KOPT-K1 (cell line): ENCODE data around the gene PHYHIPL.

Source experiments
- H3K27ac ChIP-seq: fragments of 200-600 bp; sonication (generic); 2 replicates; pipeline ENCODE4 v1.5.1; 2016; ENCODE audit warnings: antibody characterized with exemption, mild to moderate bottlenecking, low read depth, low read length; ENCODE audit not compliant: poor library complexity, severe bottlenecking
- H3K36me3 ChIP-seq: fragments of 200-600 bp; sonication (generic); 2 replicates; pipeline ENCODE4 v1.5.1; 2017; ENCODE audit warnings: antibody characterized with exemption, mild to moderate bottlenecking, low read length, moderate library complexity; ENCODE audit not compliant: insufficient read depth
- H3K9me3 ChIP-seq: fragments of 200-600 bp; sonication (generic); 2 replicates; pipeline ENCODE4 v1.5.1; 2017; ENCODE audit warnings: antibody characterized with exemption, low read length, mild to moderate bottlenecking; ENCODE audit not compliant: insufficient read depth, poor library complexity, severe bottlenecking

PHYHIPL gene

GRCh38 chr10:59176241-59177030 lies at the start of gene PHYHIPL:
TSS of gene PHYHIPL (plus strand) at chr10:59176643. CDS start at chr10:59176854, 211 bp downstream.
- Histone ChIP-seq H3K9me3 (no peaks in the 10 kb centered on the region), H3K36me3 (no peaks in the 10 kb centered on the region), H3K27ac (no peak within 1 kb of the TSS)

GRCh38 chr10:59126991-59127390 lies 49.5 kb upstream of the PHYHIPL start:
- no peaks in the 10 kb centered on the region for H3K36me3 ChIP-seq
- H3K9me3 ChIP-seq, result no peaks in the 10 kb centered on the region
- H3K27ac ChIP-seq, result no peak overlapping the region

GRCh38 chr10:59127991-59128390 lies 48.5 kb upstream of the PHYHIPL start:
- Histone ChIP-seq H3K9me3 (no peaks in the 10 kb centered on the region), H3K36me3 (no peaks in the 10 kb centered on the region), H3K27ac (no peak overlapping the region)

- H3K36me3 ChIP-seq, result no peaks in the 10 kb centered on the region
- H3K9me3 ChIP-seq, result no peaks in the 10 kb centered on the region
- H3K27ac ChIP-seq, result no peak overlapping the region
These were observed 46.6 kb upstream of the PHYHIPL start for GRCh38 chr10:59129867-59130266.

GRCh38 chr10:59131666-59132065 lies 44.8 kb upstream of the PHYHIPL start:
- Histone ChIP-seq H3K9me3 (no peaks in the 10 kb centered on the region), H3K27ac (no peak overlapping the region), H3K36me3 (no peaks in the 10 kb centered on the region)

GRCh38 chr10:59133841-59134593 lies 42.4 kb upstream of the PHYHIPL start:
- no peaks in the 10 kb centered on the region for H3K9me3 ChIP-seq
- no peaks in the 10 kb centered on the region for H3K36me3 ChIP-seq
- no peak overlapping the region for H3K27ac ChIP-seq

- Histone ChIP-seq H3K27ac (no peak overlapping the region), H3K36me3 (no peaks in the 10 kb centered on the region), H3K9me3 (no peaks in the 10 kb centered on the region)
These were observed 41.7 kb upstream of the PHYHIPL start for GRCh38 chr10:59134785-59135184.

GRCh38 chr10:59135275-59135674 lies 41.2 kb upstream of the PHYHIPL start:
- Histone ChIP-seq H3K27ac (no peak overlapping the region), H3K36me3 (no peaks in the 10 kb centered on the region), H3K9me3 (no peaks in the 10 kb centered on the region)

- no peaks in the 10 kb centered on the region for H3K9me3 ChIP-seq
- no peaks in the 10 kb centered on the region for H3K36me3 ChIP-seq
These were observed 38.4 kb upstream of the PHYHIPL start for GRCh38 chr10:59138052-59138451.

GRCh38 chr10:59143544-59143943 lies 32.9 kb upstream of the PHYHIPL start:
- H3K36me3 ChIP-seq, result no peaks in the 10 kb centered on the region
- H3K9me3 ChIP-seq, result no peaks in the 10 kb centered on the region
- H3K27ac ChIP-seq, result no peak overlapping the region

More at GRCh38 chr10:59138052-59138451, 38.4 kb upstream of the PHYHIPL start:
- no peak overlapping the region for H3K27ac ChIP-seq

GRCh38 chr10:59148701-59149100 lies 27.7 kb upstream of the PHYHIPL start:
- no peaks in the 10 kb centered on the region for H3K36me3 ChIP-seq
- H3K27ac ChIP-seq, result no peak overlapping the region
- H3K9me3 ChIP-seq, result no peaks in the 10 kb centered on the region

GRCh38 chr10:59155556-59155955 lies 20.9 kb upstream of the PHYHIPL start:
- Histone ChIP-seq H3K36me3 (no peaks in the 10 kb centered on the region), H3K9me3 (no peaks in the 10 kb centered on the region), H3K27ac (no peak overlapping the region)

- H3K9me3 ChIP-seq, result no peaks in the 10 kb centered on the region
- H3K27ac ChIP-seq, result no peak overlapping the region
- no peaks in the 10 kb centered on the region for H3K36me3 ChIP-seq
These were observed 8.9 kb upstream of the PHYHIPL start for GRCh38 chr10:59167512-59167911.

- Histone ChIP-seq H3K9me3 (no peaks in the 10 kb centered on the region), H3K27ac (no peak overlapping the region), H3K36me3 (no peaks in the 10 kb centered on the region)
These were observed 3.9 kb upstream of the PHYHIPL start for GRCh38 chr10:59172567-59172966.

- Histone ChIP-seq H3K36me3 (no peaks in the 10 kb centered on the region), H3K9me3 (no peaks in the 10 kb centered on the region), H3K27ac (no peak overlapping the region)
These were observed 3.0 kb upstream of the PHYHIPL start for GRCh38 chr10:59173414-59173813.
